ENCODE results near the gene ADAM11.
"Not testable (repeated sequence)": the region's sequence is repeated elsewhere in the genome, so short reads cannot be mapped to it uniquely, and the experiment has no call there.

The ADAM11 gene

GRCh38 chr17:44793885-44794842, 35.4 kb downstream of the ADAM11 start:
- DNase-seq (ENCODE audit: insufficient read length, low spot score) (no peak), FAIRE-seq (peak; percentile 33)

GRCh38 chr17:44794851-44795413, 36.1 kb downstream of the ADAM11 start:
- DNase-seq (ENCODE audit: insufficient read length, low spot score) (peak; percentile 87), FAIRE-seq (peak; percentile 92)

DNA sequence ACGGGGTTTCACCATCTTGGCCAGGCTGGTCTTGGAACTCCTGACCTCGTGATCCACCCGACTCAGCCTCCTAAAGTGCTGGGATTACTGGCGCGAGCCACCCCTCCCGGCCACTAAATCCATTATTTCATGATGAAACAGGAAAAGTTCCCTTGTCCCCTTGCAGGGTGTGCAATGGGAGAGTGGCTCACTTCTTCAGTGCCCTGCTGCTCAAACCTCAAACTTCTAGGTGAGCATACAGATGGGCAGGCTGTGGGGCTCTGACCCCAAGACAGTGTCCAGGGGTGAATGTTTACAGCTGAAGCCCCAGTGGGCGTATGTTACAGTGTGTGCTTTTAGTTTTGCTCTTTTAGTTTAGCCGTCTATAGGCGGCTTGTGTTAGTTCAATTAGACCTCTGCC, 36.6 kb downstream of the ADAM11 start:
- DNase-seq (ENCODE audit: insufficient read length, low spot score) (no peak), FAIRE-seq (peak; percentile 84)

GRCh38 chr17:44795928-44796327, 37.1 kb downstream of the ADAM11 start:
- DNase-seq (ENCODE audit: insufficient read length, low spot score), result no peak
- FAIRE-seq, result peak; percentile 59

DNA sequence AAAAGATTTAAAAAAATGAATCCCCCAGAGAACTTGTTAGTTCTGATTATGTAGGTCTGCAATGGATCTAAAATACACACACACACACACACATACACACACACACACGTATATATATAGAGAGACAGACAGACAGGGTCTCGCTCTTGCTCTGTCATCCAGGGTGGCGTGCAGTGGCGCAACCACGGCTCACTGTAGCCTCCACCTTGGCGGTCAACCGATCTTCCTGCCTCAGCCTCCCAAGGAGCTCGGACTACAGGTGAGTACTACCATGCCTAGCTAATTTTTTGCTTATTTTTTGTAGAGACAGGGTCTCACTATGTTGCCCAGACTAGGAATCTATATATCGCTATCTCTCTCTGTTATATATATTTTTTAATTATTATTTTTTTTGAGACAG, 37.9 kb downstream of the ADAM11 start:
- DNase-seq (ENCODE audit: insufficient read length, low spot score) (no peak), FAIRE-seq (no peak)

- DNase-seq (ENCODE audit: insufficient read length, low spot score) (no peak), FAIRE-seq (peak; percentile 64)
Measured at GRCh38 chr17:44797802-44798201, 39.0 kb downstream of the ADAM11 start.

- FAIRE-seq (peak; percentile 74), DNase-seq (ENCODE audit: insufficient read length, low spot score) (no peak)
Measured at GRCh38 chr17:44798356-44798755, 39.6 kb downstream of the ADAM11 start.

DNA sequence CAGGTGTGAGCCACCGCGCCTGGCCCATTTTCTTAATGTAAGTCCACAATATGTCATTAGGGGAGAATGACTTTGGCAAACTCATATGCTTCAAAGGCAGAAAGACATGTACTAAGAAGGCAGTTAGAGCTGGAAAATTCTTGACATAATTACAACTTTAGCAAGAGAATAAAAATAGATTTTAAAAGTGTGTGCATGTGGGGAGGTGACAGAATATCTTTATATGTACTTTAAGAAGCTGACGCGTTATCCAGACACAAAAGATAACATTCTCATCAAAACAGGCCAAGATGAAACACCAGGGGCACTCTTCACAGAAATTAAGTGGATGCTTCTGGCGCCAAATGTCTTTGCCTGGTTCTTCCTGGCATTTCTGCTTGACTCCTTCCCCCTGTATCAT, 43.1 kb downstream of the ADAM11 start:
- DNase-seq (ENCODE audit: insufficient read length, low spot score) (no peak), FAIRE-seq (no peak)

DNA sequence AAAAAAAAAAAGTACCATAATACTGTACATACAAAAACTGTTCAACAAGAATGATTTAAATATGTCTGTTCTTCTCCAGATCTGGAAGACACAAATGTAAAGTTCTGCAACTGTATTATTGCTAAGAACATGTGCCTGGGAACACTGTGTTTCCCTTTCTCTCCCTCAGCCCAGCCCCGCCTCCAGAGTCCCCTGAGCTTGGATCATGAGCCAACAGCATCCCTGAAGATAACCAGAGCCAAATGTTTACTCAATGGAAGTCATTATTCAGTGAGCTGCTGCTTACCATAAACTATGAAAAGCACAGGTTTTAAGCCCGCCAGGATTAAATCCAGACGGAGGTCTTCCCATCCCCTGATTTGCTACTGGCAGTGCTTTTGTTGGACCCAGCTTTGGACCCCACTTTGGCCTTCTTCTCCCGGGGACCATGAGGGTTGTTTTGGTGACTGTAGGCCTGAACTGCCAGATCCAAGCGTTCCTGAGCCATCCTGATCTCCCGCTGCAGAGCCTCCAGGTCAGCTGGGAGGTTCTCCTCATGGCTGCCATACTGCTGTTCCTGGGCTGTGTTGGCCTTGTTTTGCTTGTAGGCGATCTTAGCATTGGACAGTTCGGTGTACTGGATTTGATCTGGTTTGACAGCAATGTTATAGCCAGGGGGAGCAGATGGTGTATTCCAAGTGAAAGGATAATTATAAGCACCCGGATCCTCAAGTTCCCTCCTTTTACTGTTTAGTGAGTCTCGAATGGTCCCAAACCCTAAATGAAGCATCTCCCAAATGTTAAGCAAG, 45.7 kb downstream of the ADAM11 start:
- FAIRE-seq, result peak; percentile 65
- no peak for DNase-seq (ENCODE audit: insufficient read length, low spot score)

DNA sequence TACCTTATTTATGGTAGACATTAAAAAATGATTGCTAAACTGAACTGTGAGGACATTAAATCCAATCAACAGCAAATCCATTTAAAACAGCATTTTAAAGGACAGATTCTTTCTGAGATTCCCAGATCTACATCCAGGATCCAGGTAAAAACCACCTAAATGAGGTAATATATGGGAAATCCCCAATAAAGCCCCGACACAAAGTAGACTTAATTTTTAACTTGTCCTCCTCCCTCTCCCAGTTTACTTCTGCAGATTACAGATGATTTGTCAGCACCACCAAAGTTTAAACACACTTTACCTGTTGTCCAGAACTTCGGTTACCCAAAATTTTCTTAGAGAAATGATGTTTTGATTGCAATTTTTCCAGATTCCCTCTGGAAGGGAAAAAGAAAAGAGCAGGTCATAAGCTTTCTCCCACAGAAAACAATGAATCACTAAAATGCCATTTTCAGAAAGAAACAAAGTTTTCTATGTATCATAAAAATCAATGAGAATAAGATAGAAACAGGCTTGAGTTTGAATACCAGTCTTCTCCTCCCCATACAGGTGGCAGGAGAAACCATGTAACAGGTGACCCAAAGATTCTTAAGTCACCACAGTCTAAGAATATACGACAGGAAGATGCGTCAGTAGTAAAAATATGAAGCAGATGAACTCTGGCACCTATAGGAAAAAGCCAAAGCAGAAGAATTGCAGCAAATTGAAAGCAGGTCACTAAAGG, 48.5 kb downstream of the ADAM11 start:
- DNase-seq (ENCODE audit: insufficient read length, low spot score), result no peak
- FAIRE-seq, result no peak

DNA sequence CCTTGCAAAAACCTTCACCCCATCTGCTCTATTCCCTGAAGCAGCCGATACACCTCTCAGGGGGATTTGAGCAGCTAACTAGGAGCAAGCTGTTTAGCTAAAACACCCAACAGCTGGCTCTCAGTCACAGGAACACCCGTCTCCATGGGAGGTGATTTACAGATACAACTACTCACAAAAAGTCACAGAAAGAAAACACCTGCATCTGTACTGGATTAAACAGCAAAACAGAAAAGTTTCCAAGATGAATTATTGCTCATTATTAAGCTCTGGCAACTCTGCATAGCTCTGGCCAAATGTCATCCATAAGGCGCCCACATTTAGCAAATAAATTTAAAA, 49.0 kb downstream of the ADAM11 start:
- FAIRE-seq, result no peak
- DNase-seq (ENCODE audit: insufficient read length, low spot score), result no peak

DNA sequence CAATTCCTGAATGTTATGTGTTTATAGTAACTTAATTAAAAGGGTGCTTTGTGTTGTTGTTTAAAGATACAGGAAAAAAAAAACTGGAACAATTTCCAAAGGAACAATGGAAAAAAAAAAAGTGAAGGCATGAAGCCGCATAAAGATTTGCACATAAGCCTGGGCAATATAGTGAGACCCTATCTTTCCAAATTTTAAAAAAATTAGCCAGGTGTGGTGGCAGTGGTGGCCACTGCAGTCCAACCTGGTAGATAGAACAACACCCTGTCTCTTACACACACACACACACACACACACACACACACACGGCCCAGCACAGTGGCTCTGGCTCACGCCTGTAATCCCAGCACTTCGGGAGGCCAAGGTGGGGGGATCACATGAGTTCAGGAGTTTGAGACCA, 49.4 kb downstream of the ADAM11 start:
- no peak for FAIRE-seq
- no peak for DNase-seq (ENCODE audit: insufficient read length, low spot score)

GRCh38 chr17:44808656-44809388, 50.0 kb downstream of the ADAM11 start:
- not testable (repeated sequence) for DNase-seq (ENCODE audit: insufficient read length, low spot score)

DNA sequence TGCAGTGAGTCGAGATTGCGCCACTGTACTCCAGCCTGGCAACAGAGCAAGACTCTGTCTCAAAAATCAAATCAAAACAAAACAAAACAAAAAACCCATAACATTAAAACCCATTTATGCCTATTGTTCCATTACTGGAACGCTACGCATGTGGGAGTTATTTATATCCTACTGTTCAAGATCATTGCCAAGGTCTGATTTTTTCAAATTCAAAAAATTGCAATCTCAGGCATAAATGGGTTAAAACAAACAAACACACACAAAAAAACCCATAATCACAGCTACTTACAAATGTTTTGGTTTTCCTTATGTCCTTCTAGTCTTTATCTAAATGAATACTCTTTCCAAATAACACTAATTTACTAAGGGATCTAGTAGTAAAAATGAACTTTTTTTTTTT, 53.5 kb downstream of the ADAM11 start:
- DNase-seq (ENCODE audit: insufficient read length, low spot score) (no peak), FAIRE-seq (no peak)

More at GRCh38 chr17:44808656-44809388, 50.0 kb downstream of the ADAM11 start:
- FAIRE-seq, result not testable (repeated sequence)

DNA sequence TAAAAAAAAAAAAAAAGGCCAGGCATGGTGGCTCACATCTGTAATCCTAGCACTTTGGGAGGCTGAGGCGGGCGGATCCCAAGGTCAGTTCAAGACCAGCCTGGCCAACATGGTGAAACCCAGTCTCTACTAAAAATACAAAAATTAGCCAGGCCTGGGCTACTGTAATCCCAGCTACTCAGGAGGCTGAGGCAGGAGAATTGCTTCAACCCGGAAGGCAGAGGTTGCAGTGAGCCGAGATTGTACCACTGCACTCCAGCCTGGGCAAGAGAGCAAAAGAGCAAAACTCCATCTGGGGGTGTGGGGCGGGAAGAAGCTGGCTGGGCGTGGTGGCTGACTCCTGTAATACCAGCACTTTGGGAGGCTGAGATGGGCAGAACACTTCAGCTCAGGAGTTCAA, 59.7 kb downstream of the ADAM11 start:
- not testable (repeated sequence) for DNase-seq (ENCODE audit: insufficient read length, low spot score); FAIRE-seq

- FAIRE-seq, result peak; percentile 67
- DNase-seq (ENCODE audit: insufficient read length, low spot score), result peak; percentile 89
Measured at GRCh38 chr17:44820631-44821212, 61.9 kb downstream of the ADAM11 start.

- FAIRE-seq; DNase-seq (ENCODE audit: insufficient read length, low spot score): not testable (repeated sequence)
Measured at GRCh38 chr17:44825236-44825635, 66.4 kb downstream of the ADAM11 start.

GRCh38 chr17:44826123-44826790, 67.5 kb downstream of the ADAM11 start:
- DNase-seq (ENCODE audit: insufficient read length, low spot score) (no peak), FAIRE-seq (no peak)

GRCh38 chr17:44827863-44828262, 69.1 kb downstream of the ADAM11 start:
- FAIRE-seq, result no peak
- DNase-seq (ENCODE audit: insufficient read length, low spot score), result no peak

Data from HTR-8/SVneo (cell line).